NCI-H2196 (cell line): Measurements from ENCODE around the gene DISP2.

Experiments used
- DNase-seq: peaks from one replicate; lab custom pipeline; 2025; ENCODE audit not compliant: unreplicated experiment; lab: John Stamatoyannopoulos, UW

The DISP2 gene, protein sequence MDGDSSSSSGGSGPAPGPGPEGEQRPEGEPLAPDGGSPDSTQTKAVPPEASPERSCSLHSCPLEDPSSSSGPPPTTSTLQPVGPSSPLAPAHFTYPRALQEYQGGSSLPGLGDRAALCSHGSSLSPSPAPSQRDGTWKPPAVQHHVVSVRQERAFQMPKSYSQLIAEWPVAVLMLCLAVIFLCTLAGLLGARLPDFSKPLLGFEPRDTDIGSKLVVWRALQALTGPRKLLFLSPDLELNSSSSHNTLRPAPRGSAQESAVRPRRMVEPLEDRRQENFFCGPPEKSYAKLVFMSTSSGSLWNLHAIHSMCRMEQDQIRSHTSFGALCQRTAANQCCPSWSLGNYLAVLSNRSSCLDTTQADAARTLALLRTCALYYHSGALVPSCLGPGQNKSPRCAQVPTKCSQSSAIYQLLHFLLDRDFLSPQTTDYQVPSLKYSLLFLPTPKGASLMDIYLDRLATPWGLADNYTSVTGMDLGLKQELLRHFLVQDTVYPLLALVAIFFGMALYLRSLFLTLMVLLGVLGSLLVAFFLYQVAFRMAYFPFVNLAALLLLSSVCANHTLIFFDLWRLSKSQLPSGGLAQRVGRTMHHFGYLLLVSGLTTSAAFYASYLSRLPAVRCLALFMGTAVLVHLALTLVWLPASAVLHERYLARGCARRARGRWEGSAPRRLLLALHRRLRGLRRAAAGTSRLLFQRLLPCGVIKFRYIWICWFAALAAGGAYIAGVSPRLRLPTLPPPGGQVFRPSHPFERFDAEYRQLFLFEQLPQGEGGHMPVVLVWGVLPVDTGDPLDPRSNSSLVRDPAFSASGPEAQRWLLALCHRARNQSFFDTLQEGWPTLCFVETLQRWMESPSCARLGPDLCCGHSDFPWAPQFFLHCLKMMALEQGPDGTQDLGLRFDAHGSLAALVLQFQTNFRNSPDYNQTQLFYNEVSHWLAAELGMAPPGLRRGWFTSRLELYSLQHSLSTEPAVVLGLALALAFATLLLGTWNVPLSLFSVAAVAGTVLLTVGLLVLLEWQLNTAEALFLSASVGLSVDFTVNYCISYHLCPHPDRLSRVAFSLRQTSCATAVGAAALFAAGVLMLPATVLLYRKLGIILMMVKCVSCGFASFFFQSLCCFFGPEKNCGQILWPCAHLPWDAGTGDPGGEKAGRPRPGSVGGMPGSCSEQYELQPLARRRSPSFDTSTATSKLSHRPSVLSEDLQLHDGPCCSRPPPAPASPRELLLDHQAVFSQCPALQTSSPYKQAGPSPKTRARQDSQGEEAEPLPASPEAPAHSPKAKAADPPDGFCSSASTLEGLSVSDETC (N-terminal part only)

DNA sequence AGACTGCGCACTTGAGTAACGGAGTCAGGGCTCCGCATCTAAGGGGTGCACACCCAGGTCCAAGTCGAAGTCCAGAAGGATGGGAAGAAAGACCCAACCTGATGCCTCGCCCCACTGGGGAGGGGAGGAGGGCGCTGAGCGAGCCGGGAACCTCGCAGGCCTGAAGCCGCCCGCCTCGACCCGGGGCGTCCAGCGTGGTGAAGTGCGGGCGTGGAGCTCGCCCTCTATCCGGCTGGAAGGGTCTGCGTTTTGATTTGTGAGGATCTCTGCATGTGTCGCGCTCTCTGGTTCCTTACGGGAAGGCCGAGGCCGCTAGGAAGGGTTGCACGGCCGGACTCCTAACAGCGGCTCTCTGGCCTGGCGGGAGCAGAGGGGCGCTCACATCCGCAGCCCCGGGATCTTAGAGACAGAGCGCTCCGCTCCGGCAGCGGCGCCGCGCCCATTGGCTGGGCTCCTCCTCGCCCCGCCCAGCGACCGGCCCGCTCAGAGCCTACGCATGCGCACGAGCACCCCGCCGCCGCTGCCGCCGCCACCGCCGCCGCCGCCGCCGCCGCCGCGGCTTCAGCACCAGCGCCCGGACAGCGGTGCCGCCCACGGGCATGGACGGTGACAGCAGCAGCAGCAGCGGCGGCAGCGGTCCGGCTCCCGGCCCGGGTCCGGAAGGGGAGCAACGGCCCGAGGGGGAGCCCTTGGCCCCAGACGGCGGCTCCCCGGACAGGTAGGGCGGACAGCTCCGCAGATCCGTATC, at the start of gene DISP2:
Gene DISP2 (plus strand): TSS at position 497 of the 748 bp plus-strand sequence. CDS start 103 bp downstream, at position 600.
- peak; percentile 74 for DNase-seq

DNA sequence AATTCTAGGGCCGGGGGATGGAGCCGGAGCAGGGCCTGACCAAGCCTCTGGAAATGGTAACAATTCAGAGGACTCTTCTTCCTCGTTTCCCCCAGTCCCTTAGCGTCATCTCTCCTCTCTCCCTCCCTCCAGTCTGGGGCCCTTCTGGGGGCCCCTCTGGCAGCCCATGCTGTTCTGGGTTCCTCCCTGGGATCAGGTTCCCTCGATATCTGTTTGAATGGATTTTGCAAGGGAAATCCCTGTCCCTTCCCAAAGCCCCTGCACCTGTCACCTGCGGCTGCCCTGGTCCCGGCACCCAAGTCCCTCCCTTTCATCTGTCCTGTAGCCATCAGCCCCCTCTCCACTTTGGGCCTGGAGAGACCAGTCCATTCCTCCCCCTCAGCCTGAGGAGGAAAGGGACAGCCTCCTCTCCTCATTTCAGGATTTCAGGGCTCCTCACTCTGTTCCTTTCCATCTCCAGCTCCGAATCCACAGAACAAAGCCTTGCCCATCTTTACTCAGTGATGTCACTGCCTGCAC, 48.6 kb upstream of the DISP2 start:
- no peak for DNase-seq

DNA sequence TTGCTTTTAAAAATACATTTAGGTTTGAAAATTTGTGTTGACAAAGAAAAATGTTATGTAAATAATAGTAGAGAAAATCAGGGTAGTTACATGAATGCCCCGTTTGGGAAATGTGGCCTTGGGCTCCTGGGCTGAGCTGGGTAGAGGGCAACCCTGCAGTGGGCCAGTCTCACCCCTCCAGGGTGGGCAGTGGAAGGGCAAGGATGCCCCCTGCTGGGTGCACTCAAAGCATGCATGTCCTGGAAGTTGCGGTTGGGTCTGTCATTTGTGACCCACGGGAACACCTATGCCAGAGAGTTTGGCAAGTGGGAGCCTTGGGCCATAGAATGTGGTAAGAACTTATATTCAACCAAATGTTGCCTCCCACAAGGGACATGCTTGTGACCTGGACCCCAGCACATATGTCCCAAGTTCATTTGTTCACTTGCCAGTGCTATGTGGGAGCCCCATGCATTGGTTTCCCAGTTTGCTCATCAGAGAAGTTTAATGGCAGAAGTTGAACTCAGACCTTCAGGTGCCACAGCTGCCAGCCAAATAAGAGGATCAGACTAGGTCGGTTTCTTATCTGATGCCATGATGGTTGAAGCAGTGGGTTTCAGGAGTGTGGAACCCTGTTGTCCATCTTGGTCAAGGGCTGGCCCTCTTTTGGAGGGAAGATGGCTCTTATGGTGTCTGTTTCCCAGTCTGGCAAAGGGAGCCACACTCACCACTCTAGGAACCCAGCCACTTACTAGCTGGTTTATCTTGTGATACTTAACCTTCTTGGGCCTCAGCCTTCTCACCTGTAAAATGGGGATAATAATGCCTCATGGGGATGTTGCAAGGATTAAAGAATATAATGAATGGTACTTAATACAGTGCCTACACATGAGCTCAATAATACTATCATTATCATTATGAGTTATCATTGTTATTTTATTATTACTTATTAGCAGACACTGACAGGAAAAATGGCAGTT, 47.7 kb upstream of the DISP2 start:
- DNase-seq, result peak; percentile 3

DNA sequence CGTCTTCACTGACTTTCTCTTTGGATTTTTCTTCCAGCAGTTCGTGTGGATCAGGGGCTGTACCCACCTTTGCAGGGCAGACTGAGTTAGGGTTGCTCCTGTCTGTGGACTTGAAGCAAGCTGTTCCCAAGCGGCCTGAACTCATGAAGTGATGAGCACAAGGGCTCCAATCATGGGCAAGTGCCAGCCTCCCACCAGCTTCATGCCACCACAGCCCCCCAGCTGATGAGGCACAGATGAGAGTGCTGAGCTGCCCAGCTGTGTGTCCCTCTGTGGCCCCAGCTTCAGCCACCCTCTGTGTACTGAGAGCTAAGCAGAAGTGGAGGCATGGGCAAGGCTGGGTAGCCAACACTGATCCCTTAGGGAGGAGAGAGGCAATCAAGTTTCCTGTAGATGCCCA, 47.0 kb upstream of the DISP2 start:
- no peak for DNase-seq

DNA sequence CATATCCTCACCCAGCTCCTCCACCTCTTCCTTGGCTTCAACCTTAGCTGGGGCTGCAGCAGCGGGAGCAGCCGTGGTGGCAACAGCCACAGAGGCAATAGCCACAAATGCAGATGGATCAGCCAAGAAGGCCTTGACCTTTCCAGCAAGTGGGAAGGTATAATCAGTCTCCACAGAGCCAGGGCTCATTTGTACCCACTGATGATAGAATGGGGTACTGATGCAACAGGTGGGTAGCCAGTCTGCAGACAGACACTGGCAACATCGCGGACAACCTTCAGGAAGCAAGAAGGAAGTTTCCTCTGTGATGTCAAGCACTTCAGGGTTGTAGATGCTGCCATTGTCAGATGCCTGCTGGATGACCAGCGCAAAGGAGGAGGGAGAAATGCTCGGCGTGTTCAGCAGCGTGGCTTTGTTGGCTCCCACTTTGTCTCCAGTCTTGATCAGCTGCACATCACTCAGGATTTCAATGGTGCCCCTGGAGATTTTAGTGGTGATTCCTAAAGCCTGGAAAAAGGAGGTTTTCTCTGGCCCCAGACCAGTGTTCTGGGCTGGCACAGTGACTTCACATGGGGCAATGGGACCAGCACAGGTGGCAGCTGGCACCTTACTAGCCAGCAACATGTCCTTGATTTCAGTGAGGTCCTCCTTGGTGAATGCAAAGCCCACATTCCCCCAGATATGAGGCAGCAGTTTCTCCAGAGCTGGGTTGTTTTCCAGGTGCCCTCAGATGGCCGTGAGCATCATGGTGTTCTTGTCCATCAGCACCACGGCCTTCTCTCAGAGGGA, 45.5 kb upstream of the DISP2 start:
- DNase-seq, result no peak

DNA sequence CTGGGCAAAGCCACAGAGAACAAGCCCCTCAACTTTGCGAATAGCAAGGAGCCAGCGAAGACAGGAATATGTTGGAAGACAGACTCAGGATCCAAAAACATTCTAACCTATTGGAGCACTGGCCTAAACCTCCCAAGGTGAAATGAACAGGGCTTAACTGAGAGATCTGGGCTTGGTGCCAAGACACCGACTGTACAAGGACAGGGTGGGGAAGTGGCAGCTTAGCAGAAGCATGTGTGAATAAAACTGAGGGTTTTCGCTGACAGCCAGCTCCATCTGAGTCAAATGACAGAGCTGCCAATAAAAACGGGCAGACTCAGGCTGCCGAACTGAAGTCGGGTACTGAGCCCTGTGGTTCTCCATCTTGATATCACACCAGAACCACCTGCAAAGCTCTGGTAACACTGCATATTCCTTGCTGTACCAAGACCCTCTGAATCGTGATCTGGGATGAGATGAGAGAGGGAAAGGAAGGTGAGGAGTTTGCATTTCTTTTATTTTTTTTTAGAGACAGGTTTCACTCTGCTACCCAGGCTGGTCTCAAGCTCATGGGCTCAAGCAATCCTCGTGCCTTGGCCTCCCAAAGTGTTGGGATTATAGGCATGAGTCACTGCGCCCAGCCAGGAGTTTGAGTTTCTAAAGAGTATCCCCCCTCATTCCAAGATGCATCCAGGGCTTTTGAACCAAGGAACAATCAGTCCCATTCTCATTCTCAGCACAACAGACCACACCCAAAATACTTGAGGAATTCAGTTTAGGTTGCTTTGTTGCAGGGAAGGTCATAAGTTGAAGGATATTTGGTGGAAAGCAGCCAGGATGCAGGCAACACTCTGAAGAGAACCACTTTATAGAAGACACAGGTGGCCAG, 44.3 kb upstream of the DISP2 start:
- DNase-seq, result peak; percentile 49

DNA sequence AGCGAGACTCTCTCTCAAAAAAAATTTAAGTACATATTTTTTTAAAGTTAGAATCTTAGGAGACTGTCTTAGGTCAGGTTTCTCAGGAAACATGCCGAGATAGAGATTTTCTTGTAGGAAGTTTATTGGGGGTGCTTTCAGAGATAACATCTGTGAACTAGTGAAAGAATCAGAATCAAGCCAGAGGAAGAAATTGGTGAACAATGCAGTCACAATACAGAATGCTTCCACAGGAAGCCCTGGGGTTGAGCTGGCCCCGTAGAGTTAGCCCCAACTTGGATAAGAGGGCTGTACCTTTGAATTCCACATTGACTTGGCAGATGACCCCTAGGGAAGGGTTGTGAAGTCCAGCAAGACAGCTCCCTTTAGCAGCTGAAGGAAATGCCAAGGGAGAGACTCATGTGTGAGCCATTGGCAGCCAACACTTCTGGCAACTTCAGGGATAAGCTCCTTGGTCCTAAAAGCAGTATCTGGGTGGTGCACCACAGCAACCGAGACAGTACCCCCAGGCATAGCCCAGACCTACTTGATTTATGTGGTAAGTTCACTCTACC, 43.2 kb upstream of the DISP2 start:
- DNase-seq, result no peak

DNA sequence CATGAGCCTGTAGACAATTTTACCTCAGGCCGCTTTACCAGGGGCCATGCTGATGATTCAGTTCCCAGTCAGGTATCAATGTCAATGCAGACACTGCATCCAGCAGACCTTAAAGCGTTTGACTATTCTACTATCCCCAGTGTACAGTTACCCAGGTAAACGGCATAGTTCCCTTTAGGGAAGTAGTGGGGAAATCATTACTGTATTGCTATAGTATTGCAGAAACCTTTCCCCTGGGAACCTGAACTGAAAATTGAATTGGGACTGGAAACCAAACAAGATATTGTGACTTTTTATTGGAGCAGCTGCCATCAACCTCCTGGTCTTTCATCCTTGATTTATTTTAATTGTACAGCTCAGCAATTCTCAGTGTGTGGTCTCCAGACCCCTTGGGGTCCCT, 41.1 kb upstream of the DISP2 start:
- no peak for DNase-seq

DNA sequence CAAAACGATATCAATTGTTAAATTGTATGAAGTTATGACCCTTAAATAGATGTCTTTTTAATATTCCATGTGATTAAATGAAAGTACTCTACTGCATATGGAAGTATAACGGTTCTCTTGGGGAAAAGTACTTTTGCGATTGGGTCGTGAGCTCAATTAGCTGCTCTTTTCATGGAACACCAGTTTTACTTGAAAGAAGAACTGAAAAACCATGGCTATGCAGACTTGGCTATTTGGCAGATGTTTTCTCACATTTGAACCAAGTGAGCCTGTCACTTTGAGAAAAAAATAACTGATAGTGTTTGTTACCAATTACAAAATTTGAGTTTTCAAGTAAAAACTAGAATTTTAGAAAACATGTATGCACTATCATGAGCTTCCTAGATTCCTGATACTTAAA, 40.4 kb upstream of the DISP2 start:
- no peak for DNase-seq

DNA sequence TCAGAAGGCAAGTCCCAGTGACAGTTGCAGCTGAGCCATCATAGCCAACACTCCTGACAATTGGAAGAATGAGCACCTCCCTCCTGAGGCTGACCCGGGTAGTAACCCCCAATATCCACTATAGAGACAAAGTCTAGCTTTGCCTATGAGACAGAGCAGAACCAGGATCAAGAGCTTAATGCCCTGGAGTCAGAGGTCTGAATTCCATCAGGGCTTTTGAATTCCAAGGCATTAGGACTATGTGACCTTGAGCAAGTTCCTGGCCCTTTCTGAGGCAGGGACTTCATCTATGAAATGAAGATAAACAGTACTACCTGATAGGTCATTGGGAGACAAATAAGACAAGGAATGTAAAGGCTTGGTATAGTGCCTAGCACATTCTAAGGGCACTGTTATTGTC, 37.6 kb upstream of the DISP2 start:
- DNase-seq, result no peak

DNA sequence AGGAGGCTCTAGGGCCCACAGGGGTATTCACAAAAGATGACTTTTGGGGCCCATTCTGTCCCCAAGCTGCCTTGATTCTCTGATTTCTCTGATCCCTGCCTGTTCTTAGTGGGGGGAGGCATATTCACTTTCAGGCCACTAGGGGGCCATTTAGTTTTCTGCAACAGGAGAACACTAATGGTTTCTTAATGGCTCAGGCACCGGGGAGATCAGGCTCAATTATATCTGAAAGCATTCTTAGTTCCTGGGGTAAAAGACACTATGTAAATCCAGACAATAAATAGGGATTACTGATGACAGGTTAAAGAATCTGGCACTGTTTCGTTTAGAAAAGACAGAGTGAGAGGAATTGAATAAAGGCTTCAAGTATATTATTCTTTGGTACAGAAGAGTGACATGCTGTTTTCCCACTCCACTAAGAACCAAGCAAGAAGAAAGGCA, 37.1 kb upstream of the DISP2 start:
- peak; percentile 30 for DNase-seq

DNA sequence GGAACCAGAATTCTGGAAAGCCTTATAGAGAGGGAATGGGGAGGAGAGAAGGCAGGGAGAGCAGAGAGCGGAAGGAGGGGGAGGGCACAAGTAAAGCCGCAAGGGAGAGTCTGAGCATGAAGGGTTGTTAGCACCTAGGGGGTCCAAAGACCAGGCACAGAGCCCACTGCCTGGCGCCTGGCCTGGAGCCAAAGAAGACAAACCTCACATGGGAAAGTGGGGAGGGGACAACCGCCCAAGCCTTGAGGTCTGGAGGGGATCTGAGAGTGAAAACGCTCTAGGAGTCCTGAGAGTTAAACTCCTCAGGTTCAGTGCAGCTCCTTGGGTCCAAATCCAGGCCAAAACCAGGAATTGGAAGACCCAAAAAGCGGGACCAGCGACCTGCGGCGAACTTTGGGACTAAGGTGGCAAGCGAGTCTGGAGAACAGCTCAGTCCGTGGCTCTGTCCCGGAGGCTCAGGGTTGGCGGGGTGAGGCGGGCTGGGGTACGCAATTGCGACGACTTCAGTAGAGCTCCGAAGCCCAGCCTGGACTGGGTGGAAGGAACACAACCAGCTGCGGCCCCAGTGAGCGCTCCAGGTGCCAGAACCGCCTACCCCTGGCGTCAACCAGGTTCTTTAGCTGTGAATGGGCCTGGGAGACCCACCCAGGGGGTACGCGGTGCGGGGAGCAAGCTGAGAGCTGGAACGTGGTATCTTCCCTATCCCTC, 35.3 kb upstream of the DISP2 start:
- DNase-seq, result no peak

DNA sequence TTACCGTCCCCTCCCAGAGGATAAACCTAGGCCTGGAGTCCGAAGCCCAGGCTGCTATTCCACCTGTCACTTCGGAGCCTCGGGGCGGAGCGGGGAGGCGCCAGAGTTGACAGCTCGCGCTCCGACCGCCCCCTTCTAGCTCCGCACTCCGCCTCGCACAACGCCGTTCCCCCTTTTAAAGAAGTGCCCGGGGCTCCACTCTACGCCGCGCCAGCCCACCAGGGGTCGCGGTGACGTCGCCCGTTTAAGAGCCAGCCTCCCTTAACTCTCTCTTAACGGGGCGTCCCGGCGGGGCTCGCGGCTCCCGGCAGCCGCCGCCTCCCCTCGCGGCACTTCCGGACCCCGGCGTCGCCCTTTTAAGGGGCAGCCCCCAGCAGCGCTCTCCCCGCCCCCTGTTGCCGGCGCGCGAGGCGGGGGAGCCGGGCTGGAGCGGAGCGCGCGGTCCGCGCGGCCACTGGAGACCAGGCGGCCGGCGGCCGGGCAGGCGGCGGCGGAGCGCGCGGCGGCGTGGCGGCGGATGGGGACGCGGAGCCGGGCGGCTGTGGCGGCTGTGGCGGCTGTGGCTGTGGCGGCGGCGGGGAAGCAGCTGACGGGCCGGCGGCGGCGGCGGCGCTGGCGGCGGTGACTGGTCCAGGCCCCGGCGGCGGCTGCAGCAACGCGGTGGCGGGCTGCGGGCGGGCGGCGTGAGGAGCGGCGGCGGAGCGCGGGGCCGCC, 34.6 kb upstream of the DISP2 start, which contains the start of gene INAFM2:
Gene INAFM2 (plus strand): TSS at position 454 of the 714 bp plus-strand sequence. CDS start 364 bp downstream, outside the sequence.
- peak; percentile 77 for DNase-seq

DNA sequence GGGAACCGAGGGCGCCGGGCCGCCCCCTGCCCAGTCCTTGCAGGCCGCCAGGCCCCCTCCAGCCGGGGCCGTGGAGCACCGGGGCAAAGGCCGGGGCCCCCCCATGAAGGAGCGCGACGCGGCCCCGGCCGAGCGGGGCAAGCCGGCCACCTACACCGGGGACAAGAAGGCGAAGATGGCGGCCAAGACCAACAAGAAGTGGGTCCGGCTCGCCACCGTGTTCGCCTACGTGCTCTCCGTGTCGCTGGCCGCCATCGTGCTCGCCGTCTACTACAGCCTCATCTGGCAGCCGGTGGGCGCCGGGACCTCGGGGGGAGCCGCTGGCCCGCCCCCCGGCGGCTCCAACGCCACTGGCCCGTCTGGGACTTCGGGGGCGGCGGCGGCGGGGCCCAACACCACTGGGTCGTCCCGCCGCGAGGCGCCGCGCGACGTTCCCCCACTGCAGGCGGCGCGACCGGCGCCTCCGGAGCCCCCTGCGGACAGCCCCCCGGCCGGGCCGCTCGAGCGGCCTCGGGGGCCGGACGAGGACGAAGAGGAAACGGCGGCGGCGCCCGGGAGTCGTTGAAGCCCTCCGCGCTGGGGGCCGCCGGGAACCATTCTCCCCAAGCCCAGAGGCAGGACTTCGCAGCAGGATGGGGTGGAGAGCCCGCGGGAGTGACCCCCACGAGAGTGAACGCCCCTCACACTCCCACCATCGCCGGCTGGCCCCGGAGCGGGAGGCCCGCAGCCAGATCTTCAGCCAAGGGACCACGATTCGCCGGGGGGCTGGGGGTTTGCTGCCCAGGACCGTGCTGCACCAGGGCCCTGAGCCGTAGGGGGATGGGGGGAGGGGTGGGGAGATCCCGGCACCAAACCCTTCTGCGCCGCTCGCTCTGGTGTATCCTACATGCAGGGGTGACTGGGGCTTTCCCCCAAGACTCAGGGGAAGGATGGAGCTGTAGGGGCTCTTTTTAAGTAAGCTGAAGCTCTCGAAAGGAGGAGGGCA, 33.8 kb upstream of the DISP2 start:
- no peak for DNase-seq
